Adrenal gland (tissue), 12 donors: Measurements from ENCODE around the gene HDAC4. TPM values are rescaled to one million over a fixed set of nuclear protein-coding genes. Genes with fewer than 3 reads are reported as not detected.

Experiments used
- DNase-seq, 7 donors: peaks; one replicate each; pipeline ENCODE4 v3.0.0-alpha.2; 2019 to 2020
- H3K27ac ChIP-seq, 5 donors: fragments of 200-600 bp; sonication (generic) in 4 of 5; 1 replicate in 3 of 5; 2 replicates in 2 of 5; pipeline versions ENCODE4 v1.5.1 to v1.8.0; 2016 to 2020; ENCODE audit warnings: mild to moderate bottlenecking in 1 of 5
- H3K27me3 ChIP-seq: fragments of 200-600 bp; 2 replicates; pipeline ENCODE4 v1.8.0; 2021
- H3K36me3 ChIP-seq, 2 donors: fragments of 200-600 bp; replicated peaks in 1 of 2; 1 replicate in 1 of 2; 2 replicates in 1 of 2; pipeline versions ENCODE4 v1.5.1 to v1.8.0; 2018 to 2022
- H3K4me1 ChIP-seq, 2 donors: fragments of 200-600 bp; replicated peaks in 1 of 2; 1 replicate in 1 of 2; 2 replicates in 1 of 2; pipeline versions ENCODE4 v1.5.1 to v1.8.0; 2018 to 2021
- H3K4me3 ChIP-seq, 4 donors: fragments of 200-600 bp; sonication (generic) in 3 of 4; one replicate each; pipeline ENCODE4 v1.5.1; 2016 to 2018
- H3K9me3 ChIP-seq, 3 donors: fragments of 200-600 bp; sonication (generic) in 1 of 3; replicated peaks in 1 of 3; 1 replicate in 2 of 3; 2 replicates in 1 of 3; pipeline versions ENCODE4 v1.5.1 to v1.8.0; 2016 to 2021
- POLR2A ChIP-seq, 2 donors: fragments of 450-650 bp; IDR thresholded peaks; one replicate each; pipeline ENCODE4 v1.6.1; 2017; ENCODE audit warnings: antibody characterized with exemption in 2 of 2, mild to moderate bottlenecking in 2 of 2, moderate library complexity in 1 of 2
- WGBS, 4 donors: extraction: QIAGEN DNeasy Blood & Tissue Kit in 2 of 4; methylation state at CpG; one replicate each; pipeline versions ENCODE4 v1.1.5 to v1.1.7; 2013 to 2017; 5-methylcytosine and 5-hydroxymethylcytosine counted together
- intact Hi-C, 2 donors: fragments of 100-400 bp; cut with DNase I; formaldehyde crosslinking; loops; one replicate each; pipeline versions ENCODE4 v1.14.1 to v1.15.0; 2022 to 2023
- polyA plus RNA-seq, 3 donors: library from polyadenylated mRNA; stranded (reverse); fragments of 200-250 nt in 2 of 3; fragments of 350-450 nt in 1 of 3; fragmentation: Illumina TruSeq in 1 of 3; extraction: RNeasy Lipid Tissue Mini Kit (QIAGEN cat#74804) in 1 of 3; gene quantifications; one replicate each; pipeline ENCODE4 v1.2.3, GENCODE V29; 2013 to 2014
- total RNA-seq, 9 donors: library from RNA; depleted of rRNA in 4 of 9; stranded (reverse); fragments of >200 nt in 4 of 9; fragments of 120-200 nt in 1 of 9; fragmentation: NEBNext Ultra II Directional in 1 of 9; extraction: Animal tissue kit (Norgen Biotek cat#: 25700) in 1 of 9; gene quantifications; one replicate each; pipeline versions ENCODE4 v1.1.0 to v1.2.4, GENCODE V29; 2013 to 2023
- TF ChIP-seq, protein P1 (sequence below), 6 experiments: fragments of 450-650 bp in 4 of 6; fragments of 200-600 bp in 2 of 6; sonication (generic) in 1 of 6; IDR thresholded peaks; 1 replicate in 5 of 6; 2 replicates in 1 of 6; pipeline versions ENCODE4 v1.5.1 to v1.8.0; 2016 to 2021; ENCODE audit warnings: antibody characterized with exemption in 6 of 6, mild to moderate bottlenecking in 2 of 6, moderate library complexity in 1 of 6
- donor health status: healthy with polysubstance abuse.
- donor health status: Bipolar disorder and iron deficiency.
- donor health status: DM: yes; HTN: yes; CAD: no.
- donor health status: DM: no; HTN: no; CAD: no.
- donor health status: DM: no; HTN: no; CAD: no.
- donor health status: DM: yes; HTN: yes; CAD: no.

The HDAC4 gene
- total and polyA plus RNA-seq, 12 donors, result 8.3 to 88.9 (median 28.7) TPM

DNA sequence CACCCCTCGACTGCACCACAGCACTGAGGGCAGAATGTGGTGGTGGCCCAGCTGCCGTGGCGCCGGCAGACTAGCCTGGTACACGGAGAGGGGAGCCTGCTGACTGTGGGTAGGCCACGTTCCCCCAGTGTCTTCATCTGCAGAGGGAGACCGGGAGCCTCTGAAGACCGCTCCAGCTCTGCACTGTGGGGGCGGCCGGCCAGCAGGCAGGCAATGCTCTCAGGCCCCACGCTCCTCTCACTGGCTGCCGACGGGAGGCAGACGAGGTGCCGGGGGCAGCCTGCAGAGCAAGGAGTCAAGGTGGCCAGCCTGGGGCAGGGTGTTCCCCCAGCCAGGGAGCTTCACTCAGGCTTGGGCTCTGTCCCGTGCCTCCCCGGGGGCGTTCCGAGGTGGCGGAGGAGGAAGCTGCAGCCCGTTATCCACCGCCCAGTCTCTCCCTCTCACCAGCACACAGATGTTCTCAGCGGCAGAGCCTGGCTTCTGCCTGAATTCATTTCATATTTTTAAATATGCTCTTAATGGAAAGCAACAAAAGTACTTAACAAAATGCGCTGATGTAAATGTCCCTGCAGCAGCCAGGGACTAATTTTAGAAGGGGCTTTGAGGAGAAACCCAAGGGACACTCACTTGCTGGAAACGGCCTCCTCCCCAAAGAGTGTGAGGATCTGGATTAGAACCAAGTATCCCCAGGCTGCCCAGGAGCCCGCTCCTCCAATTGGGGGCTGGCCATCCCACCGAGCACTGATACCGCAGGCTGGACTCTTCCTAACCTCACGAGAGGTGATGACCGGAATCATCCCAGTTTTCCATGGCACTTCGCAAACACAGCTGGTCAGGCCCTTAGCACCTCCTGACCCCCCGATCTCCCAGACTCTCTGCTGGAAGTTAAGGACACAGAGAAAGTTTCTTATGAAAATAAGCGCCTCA is 87.8 kb downstream of the HDAC4 start:
- H3K27ac ChIP-seq, result peak overlapping the region in 1 of 5 donors; percentile 14
- WGBS, 4 donors, result 78 to 91% (median 82%) methylated on average over 20 to 33 of the region's 33 CpGs
- H3K4me1 ChIP-seq, result peaks cover 36 to 61% of the 10 kb centered on the region in 2 donors
- TF ChIP-seq, protein P1, sequence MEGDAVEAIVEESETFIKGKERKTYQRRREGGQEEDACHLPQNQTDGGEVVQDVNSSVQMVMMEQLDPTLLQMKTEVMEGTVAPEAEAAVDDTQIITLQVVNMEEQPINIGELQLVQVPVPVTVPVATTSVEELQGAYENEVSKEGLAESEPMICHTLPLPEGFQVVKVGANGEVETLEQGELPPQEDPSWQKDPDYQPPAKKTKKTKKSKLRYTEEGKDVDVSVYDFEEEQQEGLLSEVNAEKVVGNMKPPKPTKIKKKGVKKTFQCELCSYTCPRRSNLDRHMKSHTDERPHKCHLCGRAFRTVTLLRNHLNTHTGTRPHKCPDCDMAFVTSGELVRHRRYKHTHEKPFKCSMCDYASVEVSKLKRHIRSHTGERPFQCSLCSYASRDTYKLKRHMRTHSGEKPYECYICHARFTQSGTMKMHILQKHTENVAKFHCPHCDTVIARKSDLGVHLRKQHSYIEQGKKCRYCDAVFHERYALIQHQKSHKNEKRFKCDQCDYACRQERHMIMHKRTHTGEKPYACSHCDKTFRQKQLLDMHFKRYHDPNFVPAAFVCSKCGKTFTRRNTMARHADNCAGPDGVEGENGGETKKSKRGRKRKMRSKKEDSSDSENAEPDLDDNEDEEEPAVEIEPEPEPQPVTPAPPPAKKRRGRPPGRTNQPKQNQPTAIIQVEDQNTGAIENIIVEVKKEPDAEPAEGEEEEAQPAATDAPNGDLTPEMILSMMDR (IDR thresholded peaks at IDR 0.05), result no peak
- DNase-seq, result peak in 5 of 7 donors; percentile 12 to 53 (median 26)
- H3K36me3 ChIP-seq, result no peaks in the 10 kb centered on the region
- intact Hi-C loops, result loop anchor here in 1 of 2 donors (10.0 kb wide), 1 partner anchor 82 kb away; no protein-coding TSS in a partner anchor
- H3K4me3 ChIP-seq, result no peak overlapping the region
- H3K27me3 ChIP-seq, result no peaks in the 10 kb centered on the region
- H3K9me3 ChIP-seq, result no peaks in the 10 kb centered on the region

- DNase-seq, result peak in 3 of 7 donors; percentile 13 to 52 (median 22)
- H3K4me1 ChIP-seq, result peaks cover 29 to 62% of the 10 kb centered on the region in 2 donors
- intact Hi-C loops, result loop anchor here in 1 of 2 donors (10.0 kb wide), 1 partner anchor 83 kb away; no protein-coding TSS in a partner anchor
- H3K36me3 ChIP-seq, result no peaks in the 10 kb centered on the region
- no peaks in the 10 kb centered on the region for H3K27me3 ChIP-seq
- H3K9me3 ChIP-seq, result no peaks in the 10 kb centered on the region
- H3K4me3 ChIP-seq, result no peak overlapping the region
- 88 to 96% (median 92%) methylated on average over 5 to 10 of the region's 10 CpGs for WGBS, 4 donors
- H3K27ac ChIP-seq, result peak overlapping the region in 2 of 5 donors; percentile 86
- TF ChIP-seq POLR2A (IDR thresholded peaks at IDR 0.05), result no peak
- TF ChIP-seq, protein P1 (IDR thresholded peaks at IDR 0.05), result no peak
Observed at GRCh38 chr2:239312081-239312511, 88.7 kb downstream of the HDAC4 start.

GRCh38 chr2:239311132-239312040 is 89.4 kb downstream of the HDAC4 start:
- H3K27me3 ChIP-seq, result no peaks in the 10 kb centered on the region
- intact Hi-C loops, result loop anchor here in 1 of 2 donors (10.0 kb wide), 1 partner anchor 83 kb away; no protein-coding TSS in a partner anchor

More at GRCh38 chr2:239311132-239312040, 89.4 kb downstream of the HDAC4 start:
- WGBS, 4 donors, result 48 to 68% (median 57%) methylated on average over 19 to 28 of the region's 28 CpGs
- Histone ChIP-seq H3K36me3 (no peaks in the 10 kb centered on the region), H3K4me3 (no peak overlapping the region), H3K4me1 (peaks cover 22 to 59% of the 10 kb centered on the region in 2 donors), H3K27ac (peak overlapping the region in 3 of 5 donors; percentile 13 to 86 (median 86)), H3K9me3 (no peaks in the 10 kb centered on the region)
- peak; percentile 42 to 88 (median 83) for DNase-seq
- TF ChIP-seq, protein P1 (IDR thresholded peaks at IDR 0.05), result no peak
- TF ChIP-seq POLR2A (IDR thresholded peaks at IDR 0.05), result peak in 1 of 2 donors; percentile 32
